Brain pericyte (primary cell): Measurements from ENCODE around the gene TOX2.

Experiments used
- DNase-seq: peaks from one replicate; pipeline ENCODE4 v3.0.0-alpha.2; 2012; ENCODE audit warnings: low read depth, low spot score

The TOX2 gene

GRCh38 chr20:43940518-43941225 lies 26.0 kb downstream of the TOX2 start:
- DNase-seq = no peak

GRCh38 chr20:43941476-43942200 lies 27.0 kb downstream of the TOX2 start:
- no peak for DNase-seq

- no peak for DNase-seq
These were observed 27.5 kb downstream of the TOX2 start for GRCh38 chr20:43942201-43942590.

GRCh38 chr20:43942667-43943285 lies 28.1 kb downstream of the TOX2 start:
- DNase-seq = no peak

- no peak for DNase-seq
These were observed 29.1 kb downstream of the TOX2 start for GRCh38 chr20:43943725-43944124.

GRCh38 chr20:43944653-43945235 lies 30.1 kb downstream of the TOX2 start:
- DNase-seq = no peak

- no peak for DNase-seq
These were observed 30.9 kb downstream of the TOX2 start for GRCh38 chr20:43945391-43946205.

- DNase-seq = no peak
These were observed 31.5 kb downstream of the TOX2 start for GRCh38 chr20:43946206-43946491.

- DNase-seq = no peak
These were observed 32.1 kb downstream of the TOX2 start for GRCh38 chr20:43946659-43947315.

- no peak for DNase-seq
These were observed 32.7 kb downstream of the TOX2 start for GRCh38 chr20:43947316-43947710.

- no peak for DNase-seq
These were observed 33.8 kb downstream of the TOX2 start for GRCh38 chr20:43948455-43948854.

- no peak for DNase-seq
These were observed 34.6 kb downstream of the TOX2 start for GRCh38 chr20:43949248-43949647.

GRCh38 chr20:43949741-43950618 lies 35.3 kb downstream of the TOX2 start:
- no peak for DNase-seq

GRCh38 chr20:43953919-43954592 lies 39.4 kb downstream of the TOX2 start:
- DNase-seq = no peak

GRCh38 chr20:43954704-43955061 lies 40.0 kb downstream of the TOX2 start:
- no peak for DNase-seq

GRCh38 chr20:43955062-43955749 lies 40.6 kb downstream of the TOX2 start:
- no peak for DNase-seq

GRCh38 chr20:43955750-43956191 lies 41.1 kb downstream of the TOX2 start:
- no peak for DNase-seq

GRCh38 chr20:43957392-43957791 lies 42.7 kb downstream of the TOX2 start:
- no peak for DNase-seq

- no peak for DNase-seq
These were observed 44.0 kb downstream of the TOX2 start for GRCh38 chr20:43958626-43959025.
